ENCODE measurements around the gene SETD3. TPM values are rescaled to one million over a fixed set of nuclear protein-coding genes. Genes with fewer than 3 reads are reported as not detected.

Gene SETD3
- total and polyA plus RNA-seq, 2 donors (not counting 1 experiment from before 2014, with no cell fraction given): 11.0 to 32.1 TPM

DNA sequence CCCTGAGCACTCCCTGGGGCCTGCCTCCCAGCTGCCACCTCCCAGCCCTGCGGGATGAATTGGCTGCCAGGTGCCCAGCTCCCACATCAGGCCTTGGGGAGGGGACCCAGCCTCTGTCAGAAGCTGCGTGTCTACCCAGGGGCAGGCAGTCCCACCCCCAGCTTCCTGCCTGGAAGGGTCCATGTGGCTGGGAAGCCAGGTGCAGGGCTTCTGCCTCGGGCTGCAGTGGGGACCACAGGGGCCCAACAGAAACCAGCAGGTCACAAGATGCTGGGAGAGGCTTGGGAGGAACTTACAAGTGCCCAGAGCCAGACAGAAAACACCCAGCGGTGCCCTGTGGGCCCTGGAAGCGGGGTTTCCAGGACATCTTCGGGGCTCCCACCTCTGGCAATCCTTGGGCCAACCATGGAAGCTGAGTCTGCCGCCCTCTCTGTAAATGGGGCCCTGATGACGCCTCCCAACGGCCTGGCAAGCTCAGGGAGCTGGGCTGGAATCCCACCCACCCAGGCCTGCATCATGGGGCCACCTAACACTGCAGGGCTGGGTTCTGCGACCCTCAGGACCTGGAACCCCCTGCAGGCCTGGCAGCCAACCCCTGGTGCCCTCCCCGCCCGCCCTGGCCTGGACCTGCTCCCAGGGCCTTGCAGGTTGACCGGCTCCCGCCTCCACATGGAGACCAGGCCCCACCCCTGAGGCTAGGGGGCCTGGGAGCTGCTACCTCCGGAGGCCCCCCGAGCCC lies 37.2 kb upstream of the SETD3 start:
- Histone ChIP-seq H3K4me2 (replicated peaks; ENCODE audit: low read depth, low read length, poor library complexity, severe bottlenecking) (no peak overlapping the region), H3K27ac (ENCODE audit: low read length in 2 of 2) (no peak overlapping the region), H4K20me1 (ENCODE audit: control insufficient read depth, insufficient read depth, low read length, poor library complexity, severe bottlenecking) (no peaks in the 10 kb centered on the region), H3K4me1 (ENCODE audit: control insufficient read depth in 2 of 2, insufficient read depth in 2 of 2, low read length in 2 of 2) (no peaks in the 10 kb centered on the region), H3K9ac (ENCODE audit: low read length) (no peak overlapping the region), H3K9me3 (ENCODE audit: control extremely low read depth in 1 of 3, control insufficient read depth in 2 of 3, insufficient read depth in 1 of 3, low read length in 2 of 3) (no peaks in the 10 kb centered on the region), H3K27me3 (replicated peaks in 1 of 4; ENCODE audit: control extremely low read depth in 1 of 4, control insufficient read depth in 3 of 4, insufficient read depth in 4 of 4, low read length in 3 of 4) (no peaks in the 10 kb centered on the region), H3K4me3 (ENCODE audit: control extremely low read depth in 1 of 5, extremely low read depth in 1 of 5, insufficient read depth in 1 of 5, low read depth in 2 of 5, low read length in 4 of 5) (no peak overlapping the region), H2AFZ (ENCODE audit: insufficient read depth, low read depth, low read length, poor library complexity, severe bottlenecking) (no peak overlapping the region), H3K79me2 (ENCODE audit: control insufficient read depth, insufficient read depth, low read length) (no peaks in the 10 kb centered on the region), H3K36me3 (replicated peaks in 1 of 2; ENCODE audit: control extremely low read depth in 1 of 2, control insufficient read depth in 1 of 2, extremely low read depth in 1 of 2, insufficient read depth in 2 of 2, low read length in 1 of 2) (no peaks in the 10 kb centered on the region)
- intact Hi-C loops (cut with micrococcal nuclease): loop anchor here (1.0 kb wide), 1 partner anchor 111 kb away; no protein-coding TSS in a partner anchor
- Mint-ChIP-seq H3K9me3 (ENCODE audit: insufficient read depth) (no peaks in the 10 kb centered on the region), H3K4me1 (no peaks in the 10 kb centered on the region), H3K27me3 (no peaks in the 10 kb centered on the region), H3K27ac (no peak overlapping the region), H3K4me3 (no peak overlapping the region)
- 61% methylated on average over 16 of the region's 16 CpGs for WGBS (ENCODE audit: insufficient coverage)
- ATAC-seq (ENCODE audit: low read depth) (no peak), DNase-seq (no peak)
- POLR2A ChIA-PET: no interaction called here
- TF ChIP-seq, protein P1, sequence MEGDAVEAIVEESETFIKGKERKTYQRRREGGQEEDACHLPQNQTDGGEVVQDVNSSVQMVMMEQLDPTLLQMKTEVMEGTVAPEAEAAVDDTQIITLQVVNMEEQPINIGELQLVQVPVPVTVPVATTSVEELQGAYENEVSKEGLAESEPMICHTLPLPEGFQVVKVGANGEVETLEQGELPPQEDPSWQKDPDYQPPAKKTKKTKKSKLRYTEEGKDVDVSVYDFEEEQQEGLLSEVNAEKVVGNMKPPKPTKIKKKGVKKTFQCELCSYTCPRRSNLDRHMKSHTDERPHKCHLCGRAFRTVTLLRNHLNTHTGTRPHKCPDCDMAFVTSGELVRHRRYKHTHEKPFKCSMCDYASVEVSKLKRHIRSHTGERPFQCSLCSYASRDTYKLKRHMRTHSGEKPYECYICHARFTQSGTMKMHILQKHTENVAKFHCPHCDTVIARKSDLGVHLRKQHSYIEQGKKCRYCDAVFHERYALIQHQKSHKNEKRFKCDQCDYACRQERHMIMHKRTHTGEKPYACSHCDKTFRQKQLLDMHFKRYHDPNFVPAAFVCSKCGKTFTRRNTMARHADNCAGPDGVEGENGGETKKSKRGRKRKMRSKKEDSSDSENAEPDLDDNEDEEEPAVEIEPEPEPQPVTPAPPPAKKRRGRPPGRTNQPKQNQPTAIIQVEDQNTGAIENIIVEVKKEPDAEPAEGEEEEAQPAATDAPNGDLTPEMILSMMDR (IDR thresholded peaks at IDR 0.05): no peak
- TF ChIP-seq EZH2 (IDR thresholded peaks at IDR 0.05; ENCODE audit: borderline replicate concordance, insufficient read depth, low read depth, low read length, poor library complexity, severe bottlenecking): no peak
- CTCF ChIA-PET: interaction anchor here (0.8 to 1.9 kb wide), 5 partner anchors 111 to 381 kb away, joined by 3 to 6 read pairs (median 4); no protein-coding TSS in a partner anchor
